GM23338 (cell line): ENCODE data around the gene HECTD1. TPM values are rescaled to one million over a fixed set of nuclear protein-coding genes. Genes with fewer than 3 reads are reported as not detected.

Experiments
- ATAC-seq: fragments of 200-7000 bp; cut with Tn5 transposase; 3 replicates; pipeline ENCODE4 v1.9.1; 2020
- DNase-seq: peaks from one replicate; pipeline ENCODE4 v3.0.0-alpha.2; 2015; ENCODE audit warnings: low spot score
- H2AFZ ChIP-seq: fragments of 200-600 bp; sonication (generic); 2 replicates; pipeline ENCODE4 v1.8.0; 2016; ENCODE audit warnings: antibody characterized with exemption, mild to moderate bottlenecking, moderate library complexity
- H3F3A ChIP-seq: fragments of 200-600 bp; sonication (generic); replicated peaks from 2 replicates; pipeline ENCODE4 v1.8.0; 2017; ENCODE audit warnings: antibody characterized with exemption, mixed run types, low read depth
- H3K27ac ChIP-seq: fragments of 200-600 bp; sonication (generic); 2 replicates; pipeline ENCODE4 v1.6.1; 2016; ENCODE audit warnings: low read depth
- H3K27me3 ChIP-seq: fragments of 200-600 bp; sonication (generic); 2 replicates; pipeline ENCODE4 v1.8.0; 2016; ENCODE audit warnings: mild to moderate bottlenecking, mixed run types, moderate library complexity; ENCODE audit not compliant: insufficient read depth
- H3K36me3 ChIP-seq: fragments of 200-600 bp; sonication (generic); 2 replicates; pipeline ENCODE4 v1.8.0; 2016; ENCODE audit warnings: mild to moderate bottlenecking; ENCODE audit not compliant: insufficient read depth
- H3K4me1 ChIP-seq: fragments of 200-600 bp; sonication (generic); 2 replicates; pipeline ENCODE4 v1.8.0; 2016; ENCODE audit warnings: mild to moderate bottlenecking, moderate library complexity; ENCODE audit not compliant: insufficient read depth
- H3K4me2 ChIP-seq: fragments of 200-600 bp; sonication (generic); 2 replicates; pipeline ENCODE4 v1.7.1; 2017; ENCODE audit warnings: mixed run types
- H3K4me3 ChIP-seq: fragments of 200-600 bp; sonication (generic); 2 replicates; pipeline ENCODE4 v1.6.1; 2016; ENCODE audit warnings: mixed run types
- H3K79me2 ChIP-seq: fragments of 200-600 bp; sonication (generic); replicated peaks from 2 replicates; pipeline ENCODE4 v1.8.0; 2017; ENCODE audit warnings: mild to moderate bottlenecking; ENCODE audit not compliant: insufficient read depth
- H3K9me2 ChIP-seq: fragments of 200-600 bp; sonication (generic); 2 replicates; pipeline ENCODE4 v1.8.0; 2017; ENCODE audit not compliant: insufficient read depth
- H4K20me1 ChIP-seq: fragments of 200-600 bp; sonication (generic); replicated peaks from 2 replicates; pipeline ENCODE4 v1.8.0; 2017; ENCODE audit warnings: mild to moderate bottlenecking; ENCODE audit not compliant: insufficient read depth
- H3K27ac Mint-ChIP-seq: 2 replicates; pipeline ENCODE4 v1.8.0; 2020; ENCODE audit warnings: inconsistent platforms, mild to moderate bottlenecking, moderate library complexity, mixed read lengths
- H3K27me3 Mint-ChIP-seq: 3 replicates; pipeline ENCODE4 v1.8.0; 2022; ENCODE audit warnings: low read depth, mild to moderate bottlenecking, moderate library complexity, mixed read lengths, inconsistent platforms; ENCODE audit not compliant: insufficient read depth, poor library complexity
- H3K36me3 Mint-ChIP-seq: 3 replicates; pipeline ENCODE4 v1.8.0; 2021; ENCODE audit warnings: low read depth, mild to moderate bottlenecking, inconsistent platforms, moderate library complexity, mixed read lengths
- H3K4me1 Mint-ChIP-seq: 3 replicates; pipeline ENCODE4 v1.8.0; 2020; ENCODE audit warnings: mild to moderate bottlenecking, inconsistent platforms, mixed read lengths
- H3K4me3 Mint-ChIP-seq: 3 replicates; pipeline ENCODE4 v1.8.0; 2021; ENCODE audit warnings: moderate library complexity, mild to moderate bottlenecking, inconsistent platforms, mixed read lengths
- H3K9me3 Mint-ChIP-seq: 3 replicates; pipeline ENCODE4 v1.8.0; 2020; ENCODE audit warnings: moderate library complexity, mild to moderate bottlenecking, inconsistent platforms, mixed read lengths
- CREB1 ChIP-seq: fragments of 250-450 bp; sonication (Bioruptor Pico); IDR thresholded peaks from 2 replicates; pipeline ENCODE4 v1.5.0; 2020; ENCODE audit warnings: low read depth, mild to moderate bottlenecking, moderate library complexity
- CTCF ChIP-seq, 2 experiments: fragments of 200-600 bp in 1 of 2; sonication (generic) in 1 of 2; conservative IDR thresholded peaks; 2 replicates each; pipeline versions ENCODE4 v1.5.1 to v1.6.1; 2016 to 2017; ENCODE audit warnings: antibody characterized with exemption in 2 of 2, low read depth in 2 of 2, mild to moderate bottlenecking in 2 of 2, moderate library complexity in 1 of 2
- EZH2 ChIP-seq: fragments of 200-600 bp; sonication (generic); IDR thresholded peaks from one replicate; pipeline ENCODE4 v1.8.0; 2017; ENCODE audit warnings: antibody characterized with exemption, mild to moderate bottlenecking, low read depth; ENCODE audit not compliant: unreplicated experiment
- EZH2phosphoT487 ChIP-seq: fragments of 200-600 bp; sonication (generic); IDR thresholded peaks from one replicate; pipeline ENCODE4 v1.8.1; 2018; ENCODE audit warnings: antibody characterized with exemption; ENCODE audit not compliant: unreplicated experiment
- JUNB ChIP-seq: IDR thresholded peaks from one replicate; pipeline ENCODE4 v1.6.1; 2016; ENCODE audit warnings: antibody characterized with exemption; ENCODE audit not compliant: unreplicated experiment
- NANOG ChIP-seq: IDR thresholded peaks from 2 replicates; pipeline ENCODE4 v1.6.1; 2016; ENCODE audit warnings: antibody characterized with exemption, borderline replicate concordance
- POLR2AphosphoS5 ChIP-seq: IDR thresholded peaks from 2 replicates; pipeline ENCODE4 v1.6.1; 2016; ENCODE audit warnings: antibody characterized with exemption, low read depth
- STAT1 ChIP-seq: IDR thresholded peaks from one replicate; pipeline ENCODE4 v1.6.1; 2016; ENCODE audit warnings: antibody characterized with exemption; ENCODE audit not compliant: unreplicated experiment
- ZNF114 ChIP-seq: fragments of 250-450 bp; sonication (Bioruptor Pico); IDR thresholded peaks from 2 replicates; pipeline ENCODE4 v1.5.0; 2020; ENCODE audit warnings: mild to moderate bottlenecking, moderate library complexity
- ZNF462 ChIP-seq: fragments of 250-450 bp; sonication (Bioruptor Pico); IDR thresholded peaks from 2 replicates; pipeline ENCODE4 v1.5.0; 2020; ENCODE audit warnings: mild to moderate bottlenecking, moderate library complexity
- polyA plus RNA-seq: library from polyadenylated mRNA; unstranded; fragments of >200 nt; fragmentation: Nextera tagmentation; extraction: Ambion mirVana; gene quantifications from 2 replicates; pipeline ENCODE4 v1.2.1, GENCODE V29; 2016
- total RNA-seq: library from RNA; depleted of rRNA; stranded (reverse); fragments of >200 nt; shearing (Covaris generic); gene quantifications from 2 replicates; pipeline ENCODE4 v1.2.3, GENCODE V29; 2014
- TF ChIP-seq, protein P1 (sequence below): IDR thresholded peaks from 2 replicates; pipeline ENCODE4 v1.6.1; 2016; ENCODE audit warnings: antibody characterized with exemption

The HECTD1 gene
- total and polyA plus RNA-seq, 2 experiments from 2014 or later: 42.1 to 132 TPM

GRCh38 chr14:31180299-31181051 lies 27.1 kb downstream of the HECTD1 start:
- DNase-seq (no peak), ATAC-seq (no peak)
- H3K36me3 ChIP-seq: peaks cover under 1% of the 10 kb centered on the region; the same call in 1 of the 2 replicates
- Mint-ChIP-seq H3K4me3 (no peak overlapping the region), H3K27ac (no peak overlapping the region; the same call in 1 of the 2 replicates), H3K27me3 (no peaks in the 10 kb centered on the region), H3K36me3 (peaks cover 10% of the 10 kb centered on the region; the same call in 2 of the 3 replicates), H3K4me1 (no peaks in the 10 kb centered on the region), H3K9me3 (no peaks in the 10 kb centered on the region)
- peaks cover 12% of the 10 kb centered on the region; the same call in 1 of the 2 replicates for H4K20me1 ChIP-seq
- H3K27ac ChIP-seq: no peak overlapping the region; the same call in 1 of the 2 replicates
- H3K27me3 ChIP-seq: no peaks in the 10 kb centered on the region
- H3K4me1 ChIP-seq: no peaks in the 10 kb centered on the region
- H3K4me3 ChIP-seq: no peak overlapping the region
- no peaks in the 10 kb centered on the region for H3F3A ChIP-seq
- no peak overlapping the region for H2AFZ ChIP-seq
- no peak for TF ChIP-seq POLR2AphosphoS5
- H3K79me2 ChIP-seq: peaks cover 50% of the 10 kb centered on the region
- H3K9me2 ChIP-seq: no peaks in the 10 kb centered on the region
- H3K4me2 ChIP-seq: no peak overlapping the region

- H3K9me2 ChIP-seq: no peaks in the 10 kb centered on the region
- no peak overlapping the region for H3K4me3 ChIP-seq
- no peaks in the 10 kb centered on the region for H3K27me3 ChIP-seq
- no peaks in the 10 kb centered on the region for H3K4me1 ChIP-seq
- H3K4me3 Mint-ChIP-seq: no peak overlapping the region
- TF ChIP-seq CTCF (conservative IDR thresholded peaks at IDR 0.05; ENCODE audit: low read depth in 2 of 2): no peak
- TF ChIP-seq, protein P1, sequence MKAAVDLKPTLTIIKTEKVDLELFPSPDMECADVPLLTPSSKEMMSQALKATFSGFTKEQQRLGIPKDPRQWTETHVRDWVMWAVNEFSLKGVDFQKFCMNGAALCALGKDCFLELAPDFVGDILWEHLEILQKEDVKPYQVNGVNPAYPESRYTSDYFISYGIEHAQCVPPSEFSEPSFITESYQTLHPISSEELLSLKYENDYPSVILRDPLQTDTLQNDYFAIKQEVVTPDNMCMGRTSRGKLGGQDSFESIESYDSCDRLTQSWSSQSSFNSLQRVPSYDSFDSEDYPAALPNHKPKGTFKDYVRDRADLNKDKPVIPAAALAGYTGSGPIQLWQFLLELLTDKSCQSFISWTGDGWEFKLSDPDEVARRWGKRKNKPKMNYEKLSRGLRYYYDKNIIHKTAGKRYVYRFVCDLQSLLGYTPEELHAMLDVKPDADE: no peak
- no peak for TF ChIP-seq ZNF462 (CRISPR knock-in tag)
- no peak for TF ChIP-seq ZNF114 (CRISPR knock-in tag)
- no peak for TF ChIP-seq NANOG
- TF ChIP-seq STAT1: no peak
- no peak for TF ChIP-seq POLR2AphosphoS5
- no peak for TF ChIP-seq JUNB
- TF ChIP-seq CREB1 (CRISPR knock-in tag): no peak
- TF ChIP-seq EZH2phosphoT487: no peak
- TF ChIP-seq EZH2: no peak
- peaks cover 44% of the 10 kb centered on the region for H3K36me3 ChIP-seq
- no peaks in the 10 kb centered on the region for H3F3A ChIP-seq
- no peaks in the 10 kb centered on the region for H3K4me1 Mint-ChIP-seq
- no peak overlapping the region for H3K27ac Mint-ChIP-seq
- 0 out of 2 replicates have a peak, but pooled peaks cover 6% of the 10 kb centered on the region for H3K79me2 ChIP-seq
- no peaks in the 10 kb centered on the region for H3K9me3 Mint-ChIP-seq
- no peaks in the 10 kb centered on the region for H3K27me3 Mint-ChIP-seq
- H3K27ac ChIP-seq: no peak overlapping the region
- peaks cover 11% of the 10 kb centered on the region; the same call in 1 of the 2 replicates for H4K20me1 ChIP-seq
- no peak overlapping the region for H3K4me2 ChIP-seq
- ATAC-seq (no peak), DNase-seq (no peak)
- H2AFZ ChIP-seq: no peak overlapping the region
- H3K36me3 Mint-ChIP-seq: peaks cover 53% of the 10 kb centered on the region; the same call in 2 of the 3 replicates
Observed at GRCh38 chr14:31174433-31174832, 33.2 kb downstream of the HECTD1 start.
